Neural cell (in vitro differentiated cells): ENCODE results near the gene EEPD1. TPM values are rescaled to one million over a fixed set of nuclear protein-coding genes. Genes with fewer than 3 reads are reported as not detected.

Source experiments
- H2AFZ ChIP-seq: fragments of 200-600, 300-800 bp; sonication (generic), shearing (Covaris generic); 2 replicates; pipeline ENCODE4 v1.6.0; 2014; ENCODE audit warnings: low read depth, mild to moderate bottlenecking, antibody characterized with exemption, low read length, moderate library complexity
- H3F3A ChIP-seq: fragments of 200-600 bp; shearing (Covaris generic); 2 replicates; pipeline ENCODE4 v1.6.1; 2016; ENCODE audit warnings: mild to moderate bottlenecking, moderate library complexity, mixed read lengths, antibody characterized with exemption, low read length; ENCODE audit not compliant: insufficient read depth, poor library complexity, severe bottlenecking
- H3K27ac ChIP-seq: fragments of 200-600, 300-800 bp; sonication (generic), shearing (Covaris generic); 2 replicates; pipeline ENCODE4 v1.5.1; 2014; ENCODE audit warnings: mild to moderate bottlenecking, low read length, moderate library complexity
- H3K27me3 ChIP-seq: fragments of 300-800, 200-600 bp; sonication (generic), shearing (Covaris generic); 2 replicates; pipeline ENCODE4 v1.6.0; 2014; ENCODE audit warnings: mild to moderate bottlenecking, low read depth, low read length, moderate library complexity; ENCODE audit not compliant: insufficient read depth
- H3K36me3 ChIP-seq: fragments of 300-800, 200-600 bp; sonication (generic), shearing (Covaris generic); 2 replicates; pipeline ENCODE4 v1.5.1; 2014; ENCODE audit warnings: mild to moderate bottlenecking, antibody characterized with exemption, low read length, moderate library complexity; ENCODE audit not compliant: insufficient read depth
- H3K4me2 ChIP-seq: fragments of 300-800, 200-600 bp; sonication (generic), shearing (Covaris generic); 2 replicates; pipeline ENCODE4 v1.6.0; 2014; ENCODE audit warnings: mild to moderate bottlenecking, low read length
- H3K4me3 ChIP-seq: fragments of 300-800, 200-600 bp; sonication (generic), shearing (Covaris generic); 2 replicates; pipeline ENCODE4 v1.5.1; 2014; ENCODE audit warnings: mild to moderate bottlenecking, low read length, moderate library complexity
- H3K79me2 ChIP-seq: fragments of 200-600 bp; shearing (Covaris generic); replicated peaks from 2 replicates; pipeline ENCODE4 v1.6.0; 2014; ENCODE audit warnings: mild to moderate bottlenecking, low read length, moderate library complexity; ENCODE audit not compliant: insufficient read depth
- H3K9ac ChIP-seq: fragments of 300-800, 200-600 bp; sonication (generic), shearing (Covaris generic); 2 replicates; pipeline ENCODE4 v1.6.1; 2016; ENCODE audit warnings: mild to moderate bottlenecking, low read length, mixed read lengths
- H3K9me2 ChIP-seq: fragments of 200-600 bp; shearing (Covaris generic); 2 replicates; pipeline ENCODE4 v1.6.1; 2016; ENCODE audit warnings: mild to moderate bottlenecking, low read length, mixed read lengths; ENCODE audit not compliant: insufficient read depth
- H3K9me3 ChIP-seq: fragments of 200-600, 300-800 bp; sonication (generic), shearing (Covaris generic); 2 replicates; pipeline ENCODE4 v1.6.1; 2016; ENCODE audit warnings: mild to moderate bottlenecking, mixed run types, low read length, moderate library complexity, mixed read lengths
- H4K20me1 ChIP-seq: fragments of 200-600 bp; shearing (Covaris generic); 2 replicates; pipeline ENCODE4 v1.6.1; 2016; ENCODE audit warnings: mild to moderate bottlenecking, mixed run types; ENCODE audit not compliant: insufficient read depth
- CTCF ChIP-seq: fragments of 450-650 bp; IDR thresholded peaks from 2 replicates; pipeline ENCODE4 v1.5.1; 2014; ENCODE audit warnings: antibody characterized with exemption, mild to moderate bottlenecking, moderate library complexity; ENCODE audit not compliant: poor library complexity, severe bottlenecking
- EP300 ChIP-seq: fragments of 450-650 bp; conservative IDR thresholded peaks from 2 replicates; pipeline ENCODE4 v1.6.1; 2014; ENCODE audit warnings: antibody characterized with exemption, mild to moderate bottlenecking, moderate library complexity; ENCODE audit not compliant: poor library complexity, severe bottlenecking
- EZH2 ChIP-seq: fragments of 200-600, 300-800 bp; shearing (Covaris generic), sonication (generic); IDR thresholded peaks from 2 replicates; pipeline ENCODE4 v1.6.1; 2014; ENCODE audit warnings: antibody characterized with exemption, low read length, borderline replicate concordance, mild to moderate bottlenecking; ENCODE audit not compliant: insufficient read depth, poor library complexity, severe bottlenecking
- MXI1 ChIP-seq: fragments of 450-650 bp; conservative IDR thresholded peaks from 2 replicates; pipeline ENCODE4 v1.6.1; 2014; ENCODE audit warnings: antibody characterized with exemption, mild to moderate bottlenecking; ENCODE audit not compliant: poor library complexity, severe bottlenecking
- POLR2AphosphoS5 ChIP-seq: IDR thresholded peaks from 2 replicates; pipeline ENCODE4 v1.6.1; 2012
- RAD21 ChIP-seq: fragments of 450-650 bp; conservative IDR thresholded peaks from 2 replicates; pipeline ENCODE4 v1.6.1; 2014; ENCODE audit warnings: antibody characterized with exemption, mild to moderate bottlenecking, moderate library complexity
- REST ChIP-seq: IDR thresholded peaks from 2 replicates; pipeline ENCODE4 v1.6.1; 2012; ENCODE audit warnings: borderline replicate concordance
- SMC3 ChIP-seq: fragments of 450-650 bp; conservative IDR thresholded peaks from 2 replicates; pipeline ENCODE4 v1.6.1; 2014; ENCODE audit warnings: antibody characterized with exemption, mild to moderate bottlenecking, moderate library complexity; ENCODE audit not compliant: poor library complexity
- TAF1 ChIP-seq: IDR thresholded peaks from 2 replicates; pipeline ENCODE4 v1.6.1; 2012; ENCODE audit warnings: low read depth
- polyA plus RNA-seq: library from polyadenylated mRNA; depleted of rRNA; stranded (reverse); fragments of >200 nt; gene quantifications from 2 replicates; pipeline ENCODE4 v1.2.3, GENCODE V29; 2014

The EEPD1 gene
- polyA plus RNA-seq, 1 donor from 2014 or later: 4.2 TPM

GRCh38 chr7:36205803-36206202 is 52.7 kb downstream of the EEPD1 start:
- Histone ChIP-seq H3K79me2 (no peaks in the 10 kb centered on the region), H3K27me3 (no peaks in the 10 kb centered on the region), H3K4me3 (no peak overlapping the region), H3K9me2 (no peaks in the 10 kb centered on the region), H3K27ac (no peak overlapping the region), H3K9me3 (no peaks in the 10 kb centered on the region), H3K4me2 (no peak overlapping the region), H3K36me3 (no peaks in the 10 kb centered on the region), H3F3A (peaks cover 3% of the 10 kb centered on the region), H4K20me1 (no peaks in the 10 kb centered on the region), H3K9ac (no peak overlapping the region), H2AFZ (no peak overlapping the region)
- TF ChIP-seq EP300 (no peak), RAD21 (no peak), REST (no peak), MXI1 (no peak), POLR2AphosphoS5 (no peak), CTCF (no peak), EZH2 (no peak), SMC3 (no peak), TAF1 (no peak)

GRCh38 chr7:36207451-36208291 is 54.6 kb downstream of the EEPD1 start:
- no peak overlapping the region for H3K27ac ChIP-seq
- H3K4me2 ChIP-seq: no peak overlapping the region
- H3K79me2 ChIP-seq: no peaks in the 10 kb centered on the region
- H3K27me3 ChIP-seq: no peaks in the 10 kb centered on the region
- no peaks in the 10 kb centered on the region for H4K20me1 ChIP-seq
- no peak overlapping the region for H3K4me3 ChIP-seq
- TF ChIP-seq EZH2: no peak
- TF ChIP-seq CTCF: no peak
- TF ChIP-seq MXI1: no peak
- no peak for TF ChIP-seq EP300
- TF ChIP-seq SMC3: no peak
- no peak for TF ChIP-seq POLR2AphosphoS5
- TF ChIP-seq REST: no peak
- TF ChIP-seq TAF1: no peak
- no peak for TF ChIP-seq RAD21
- no peaks in the 10 kb centered on the region for H3K9me3 ChIP-seq
- H2AFZ ChIP-seq: no peak overlapping the region
- peaks cover 3% of the 10 kb centered on the region for H3F3A ChIP-seq
- no peaks in the 10 kb centered on the region for H3K9me2 ChIP-seq
- no peak overlapping the region for H3K9ac ChIP-seq
- H3K36me3 ChIP-seq: no peaks in the 10 kb centered on the region
